Measurements from ENCODE around the gene F10. TPM values are rescaled to one million over a fixed set of nuclear protein-coding genes. Genes with fewer than 3 reads are reported as not detected.

The F10 gene
- total and polyA plus RNA-seq, 12 donors, result 4.4 to 81.8 (median 12.6) TPM

DNA sequence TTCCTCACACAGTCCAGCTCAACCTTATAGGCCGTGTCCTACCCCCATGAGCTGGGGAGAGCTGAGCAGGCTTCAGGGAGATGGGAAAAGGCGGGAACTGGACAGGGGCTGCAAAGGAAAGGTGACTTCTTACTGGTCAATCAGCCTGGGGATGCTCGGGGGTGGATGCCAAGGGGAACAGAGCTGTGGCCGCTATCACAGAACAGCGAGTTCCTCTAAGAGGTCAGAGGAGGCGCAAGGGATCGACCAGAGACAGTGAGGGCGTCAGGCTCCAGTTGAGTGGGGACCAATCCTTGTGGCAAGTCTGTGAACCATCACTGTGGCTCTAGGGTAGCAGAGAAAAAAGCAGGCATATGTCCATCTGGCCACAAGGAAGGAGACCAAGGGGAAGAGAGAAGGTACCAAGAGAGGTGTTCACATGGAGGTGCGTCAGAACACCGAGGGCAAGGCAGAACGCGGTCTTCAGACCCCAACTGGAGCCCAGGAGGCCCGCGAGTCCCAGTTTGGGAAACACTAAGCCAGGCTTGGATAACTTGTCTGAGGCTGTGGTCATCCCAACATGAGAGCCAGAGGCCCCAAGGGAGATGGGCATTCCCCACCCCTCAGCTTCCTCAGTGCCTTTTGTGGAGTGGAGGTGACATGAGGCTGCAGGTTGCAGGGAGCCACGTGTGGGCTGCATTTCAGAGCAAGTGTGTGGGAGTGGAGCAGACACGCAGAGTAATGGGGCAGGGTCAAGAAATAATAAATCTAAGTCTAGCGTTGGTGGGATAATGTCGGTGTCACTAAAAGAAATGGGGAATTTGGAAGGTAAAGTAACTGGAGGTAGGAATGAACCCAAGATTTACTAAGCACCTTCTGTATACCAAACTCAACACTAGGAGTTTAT lies 3.9 kb downstream of the F10 start:
- H3K27ac ChIP-seq, result no peak overlapping the region
- peak in 3 of 7 donors; percentile 1 to 30 (median 4) for DNase-seq
- WGBS, 4 donors, result 87 to 89% (median 88%) methylated on average over 18 of the region's 18 CpGs
- no peak overlapping the region for H3K4me3 ChIP-seq
- H3K27me3 ChIP-seq, result no peaks in the 10 kb centered on the region
- no peaks in the 10 kb centered on the region for H3K9me3 ChIP-seq (replicated peaks in 1 of 3)
- intact Hi-C loops (cut with DNase I), result no loop called here
- no peaks in the 10 kb centered on the region for H3K4me1 ChIP-seq (replicated peaks in 1 of 2)
- H3K36me3 ChIP-seq (replicated peaks in 1 of 2), result no peaks in the 10 kb centered on the region
- TF ChIP-seq POLR2A (IDR thresholded peaks at IDR 0.05), result no peak
- TF ChIP-seq, protein P1, sequence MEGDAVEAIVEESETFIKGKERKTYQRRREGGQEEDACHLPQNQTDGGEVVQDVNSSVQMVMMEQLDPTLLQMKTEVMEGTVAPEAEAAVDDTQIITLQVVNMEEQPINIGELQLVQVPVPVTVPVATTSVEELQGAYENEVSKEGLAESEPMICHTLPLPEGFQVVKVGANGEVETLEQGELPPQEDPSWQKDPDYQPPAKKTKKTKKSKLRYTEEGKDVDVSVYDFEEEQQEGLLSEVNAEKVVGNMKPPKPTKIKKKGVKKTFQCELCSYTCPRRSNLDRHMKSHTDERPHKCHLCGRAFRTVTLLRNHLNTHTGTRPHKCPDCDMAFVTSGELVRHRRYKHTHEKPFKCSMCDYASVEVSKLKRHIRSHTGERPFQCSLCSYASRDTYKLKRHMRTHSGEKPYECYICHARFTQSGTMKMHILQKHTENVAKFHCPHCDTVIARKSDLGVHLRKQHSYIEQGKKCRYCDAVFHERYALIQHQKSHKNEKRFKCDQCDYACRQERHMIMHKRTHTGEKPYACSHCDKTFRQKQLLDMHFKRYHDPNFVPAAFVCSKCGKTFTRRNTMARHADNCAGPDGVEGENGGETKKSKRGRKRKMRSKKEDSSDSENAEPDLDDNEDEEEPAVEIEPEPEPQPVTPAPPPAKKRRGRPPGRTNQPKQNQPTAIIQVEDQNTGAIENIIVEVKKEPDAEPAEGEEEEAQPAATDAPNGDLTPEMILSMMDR (IDR thresholded peaks at IDR 0.05), result no peak

DNA sequence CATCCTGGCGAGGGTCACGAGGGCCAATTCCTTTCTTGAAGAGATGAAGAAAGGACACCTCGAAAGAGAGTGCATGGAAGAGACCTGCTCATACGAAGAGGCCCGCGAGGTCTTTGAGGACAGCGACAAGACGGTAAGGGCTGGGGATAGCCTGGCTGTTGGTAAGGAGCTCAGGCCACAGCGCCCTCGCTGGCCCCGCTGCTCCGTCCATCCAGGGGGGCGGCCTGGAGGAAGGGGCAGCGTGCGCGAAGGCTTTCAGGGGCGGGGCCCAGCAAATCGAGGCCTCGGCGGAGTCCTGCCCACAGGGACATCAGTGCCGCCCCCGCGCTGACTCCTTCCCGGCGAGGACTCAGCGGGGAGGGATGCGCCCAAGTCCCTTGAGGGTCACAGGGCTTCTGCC lies 6.9 kb downstream of the F10 start:
- intact Hi-C loops (cut with DNase I), result no loop called here
- Histone ChIP-seq H3K27me3 (no peaks in the 10 kb centered on the region), H3K27ac (no peak overlapping the region), H3K4me3 (peak overlapping the region in 1 of 4 donors; percentile 46), H3K36me3 (replicated peaks in 1 of 2) (no peaks in the 10 kb centered on the region), H3K4me1 (replicated peaks in 1 of 2) (no peaks in the 10 kb centered on the region), H3K9me3 (replicated peaks in 1 of 3) (no peaks in the 10 kb centered on the region)
- 70 to 81% (median 76%) methylated on average over 24 to 27 of the region's 27 CpGs for WGBS, 4 donors
- TF ChIP-seq, protein P1 (IDR thresholded peaks at IDR 0.05), result no peak
- TF ChIP-seq POLR2A (IDR thresholded peaks at IDR 0.05), result no peak
- no peak for DNase-seq

DNA sequence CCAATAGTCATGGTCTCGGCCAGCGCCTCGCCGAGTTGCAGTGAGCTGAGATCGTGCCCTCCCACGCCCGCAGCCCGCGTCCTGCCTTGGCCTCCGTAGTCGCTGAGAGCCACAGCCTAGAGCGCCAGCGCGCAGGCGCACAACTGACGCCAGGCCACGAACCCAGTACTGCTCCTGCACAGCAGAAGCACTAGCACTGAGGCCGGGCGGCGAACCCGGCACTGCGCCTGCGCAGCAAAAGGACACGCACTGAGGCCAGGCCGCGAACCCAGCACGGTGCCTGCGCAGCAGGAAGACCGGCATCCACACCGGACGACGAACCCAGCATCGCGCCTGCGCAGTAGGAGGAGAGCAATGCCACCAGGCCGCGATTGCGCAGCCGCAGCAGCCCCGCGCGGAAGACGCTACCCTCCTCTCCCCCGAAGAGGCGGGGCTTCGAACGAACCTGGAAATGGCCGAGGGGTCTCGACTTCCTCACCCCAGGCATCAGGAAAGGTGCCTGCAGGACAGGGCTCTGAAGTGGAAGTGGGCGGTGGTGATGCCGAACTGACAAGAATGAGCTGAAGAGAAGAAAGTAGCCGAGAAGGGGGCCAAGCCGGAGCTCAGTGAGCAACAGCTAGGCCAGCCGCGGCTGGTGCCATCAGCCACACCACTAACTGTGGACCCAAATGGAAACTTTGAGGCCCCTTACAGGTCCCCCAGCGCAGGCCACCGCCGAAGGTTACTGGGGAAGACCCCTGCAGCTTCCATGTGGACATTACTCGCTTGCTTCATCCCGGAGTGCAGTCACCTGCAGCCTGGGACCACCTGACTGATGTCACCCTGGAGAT lies 7.5 kb downstream of the F10 start:
- Histone ChIP-seq H3K27ac (no peak overlapping the region), H3K9me3 (replicated peaks in 1 of 3) (no peaks in the 10 kb centered on the region), H3K4me1 (replicated peaks in 1 of 2) (no peaks in the 10 kb centered on the region), H3K36me3 (replicated peaks in 1 of 2) (no peaks in the 10 kb centered on the region), H3K4me3 (peak overlapping the region in 1 of 4 donors; percentile 46), H3K27me3 (no peaks in the 10 kb centered on the region)
- TF ChIP-seq, protein P1 (IDR thresholded peaks at IDR 0.05), result no peak
- TF ChIP-seq POLR2A (IDR thresholded peaks at IDR 0.05), result no peak
- 46 to 56% (median 52%) methylated on average over 33 to 60 of the region's 60 CpGs for WGBS, 4 donors
- intact Hi-C loops (cut with DNase I), result no loop called here
- peak in 3 of 7 donors; percentile 32 to 58 (median 33) for DNase-seq

GRCh38 chr13:113135281-113135760 lies 12.7 kb downstream of the F10 start:
- DNase-seq, result no peak
- WGBS, 4 donors, result 88 to 90% (median 90%) methylated on average over 2 of the region's 2 CpGs
- Histone ChIP-seq H3K9me3 (replicated peaks in 1 of 3) (no peaks in the 10 kb centered on the region), H3K27ac (no peak overlapping the region), H3K4me1 (replicated peaks in 1 of 2) (no peaks in the 10 kb centered on the region), H3K36me3 (replicated peaks in 1 of 2) (no peaks in the 10 kb centered on the region), H3K27me3 (no peaks in the 10 kb centered on the region), H3K4me3 (no peak overlapping the region)
- TF ChIP-seq, protein P1 (IDR thresholded peaks at IDR 0.05), result no peak
- intact Hi-C loops (cut with DNase I), result no loop called here
